Stimulated activated CD4-positive, alpha-beta T cell treated with anti-CD3 and anti-CD28 coated beads, Interleukin-1b, Interleukin-23, amount 100 ng/mL, for 24 hours (primary cell): ENCODE results near the gene PPP1R3C.
A peak's percentile ranks its signal among the peaks of the same experiment; 100 is the strongest.

ENCODE experiments used
- DNase-seq, 4 experiments: peaks; one replicate each; pipeline ENCODE4 v3.0.0-alpha.2; 2020; ENCODE audit warnings: low read depth in 4 of 4, low spot score in 1 of 4

PPP1R3C gene

DNA sequence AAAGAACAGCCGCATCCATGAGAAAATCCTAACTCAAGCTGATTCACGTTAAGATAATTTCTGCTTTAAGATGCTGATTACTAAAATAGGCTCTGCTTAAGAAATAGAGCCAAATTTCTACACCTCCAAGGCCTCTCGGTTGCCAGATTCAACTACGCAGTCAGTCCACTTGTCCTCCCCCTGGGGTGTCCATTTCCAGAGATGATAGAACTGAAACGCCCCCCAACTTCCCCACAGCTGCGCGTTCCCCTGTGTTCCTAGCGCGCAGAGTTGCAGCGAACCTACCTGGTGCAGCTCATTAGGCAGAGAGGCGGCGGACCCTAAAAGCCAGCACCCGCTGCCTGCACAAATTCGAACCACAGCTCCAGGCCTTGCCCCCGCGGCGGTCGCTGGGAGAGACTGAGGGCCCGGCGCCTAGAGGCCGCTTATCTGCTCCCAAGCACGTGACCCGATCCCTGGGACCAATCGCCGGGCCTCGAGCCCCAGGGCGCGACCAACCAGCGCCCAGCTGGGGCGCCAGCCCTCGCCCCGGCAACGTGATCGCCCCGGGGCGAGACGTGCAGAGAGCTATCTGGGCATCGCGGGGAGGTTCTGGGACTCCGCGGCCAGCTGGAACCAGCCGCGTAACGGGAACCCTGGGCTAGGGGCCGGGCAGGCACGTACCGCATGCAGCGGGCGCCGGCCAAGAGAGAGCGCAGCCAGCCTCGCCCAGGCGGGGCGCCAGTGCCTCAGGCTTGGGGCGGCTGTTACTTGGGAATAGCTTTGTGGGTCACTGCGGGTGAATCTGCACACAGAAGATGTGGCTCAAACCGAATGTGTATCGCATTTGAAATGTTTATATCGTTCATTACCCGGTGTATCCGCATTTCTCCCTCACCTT, at the start of gene PPP1R3C:
Gene PPP1R3C, minus strand, starts transcription at position 401 of the 880 bp plus-strand sequence. Its CDS starts 102 bp downstream, at position 299.
- peak in 3 of 4 experiments; percentile 6 to 50 (median 36) for DNase-seq

DNA sequence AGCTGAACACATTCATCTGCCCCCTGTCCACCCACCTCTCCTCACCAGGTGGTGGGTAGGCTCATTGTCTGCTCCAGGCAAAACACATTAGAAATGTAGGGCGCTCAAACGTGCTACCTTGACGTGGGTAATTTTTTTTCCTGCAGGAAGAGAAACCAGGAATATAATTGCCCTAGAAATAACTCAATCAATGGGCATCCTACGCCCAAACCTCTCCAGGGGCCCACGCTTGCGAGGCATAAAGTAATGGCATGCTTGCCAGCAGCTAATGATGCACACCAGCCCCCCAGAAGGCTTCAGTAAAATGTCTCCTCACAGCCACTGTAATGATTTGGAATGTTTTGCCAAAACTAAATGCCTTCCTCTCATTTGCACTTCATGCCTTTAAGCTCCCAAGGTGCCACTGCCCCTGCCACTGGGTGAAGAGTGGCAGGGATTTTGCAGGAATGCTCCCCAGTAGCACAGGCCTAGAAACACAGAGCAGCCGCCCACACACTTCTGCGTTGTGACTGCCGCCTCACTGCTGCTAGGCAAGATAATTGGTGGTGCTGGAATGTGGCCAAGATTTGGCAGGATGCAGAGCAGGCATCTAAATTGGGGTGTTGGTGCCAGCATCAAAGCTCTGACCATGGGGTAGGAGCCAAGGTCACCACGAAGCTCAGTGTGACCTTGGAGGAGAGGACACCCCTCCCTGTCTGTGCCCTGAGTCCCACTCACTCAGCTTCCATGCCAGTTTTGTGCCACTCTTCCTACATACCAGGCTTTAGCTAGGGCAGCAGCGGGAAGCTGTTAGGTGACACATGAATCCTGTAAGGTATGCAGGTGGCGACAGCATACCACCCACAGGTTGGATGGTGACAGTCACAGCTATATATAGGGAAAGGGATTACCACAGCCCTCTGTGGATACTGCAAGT, 48.7 kb upstream of the PPP1R3C start:
- no peak for DNase-seq

DNA sequence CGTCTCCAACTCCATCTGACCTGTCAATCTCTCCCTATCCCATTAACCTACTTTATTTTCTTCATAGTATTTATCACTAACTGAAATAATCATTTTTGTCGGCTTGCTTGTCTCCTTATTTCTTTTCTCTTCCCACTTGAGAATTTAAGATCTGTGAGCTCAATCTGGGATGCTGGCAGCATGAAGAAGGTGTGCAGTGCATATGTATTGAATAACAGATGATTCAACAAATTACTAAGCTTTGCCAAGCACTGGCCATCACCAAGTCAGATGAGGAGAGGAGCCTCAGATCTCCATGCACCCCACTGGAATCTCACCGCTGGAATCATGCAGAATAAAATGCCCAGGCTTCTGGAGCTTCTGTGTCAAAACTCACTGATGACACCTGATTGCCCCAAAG, 47.6 kb upstream of the PPP1R3C start:
- no peak for DNase-seq

DNA sequence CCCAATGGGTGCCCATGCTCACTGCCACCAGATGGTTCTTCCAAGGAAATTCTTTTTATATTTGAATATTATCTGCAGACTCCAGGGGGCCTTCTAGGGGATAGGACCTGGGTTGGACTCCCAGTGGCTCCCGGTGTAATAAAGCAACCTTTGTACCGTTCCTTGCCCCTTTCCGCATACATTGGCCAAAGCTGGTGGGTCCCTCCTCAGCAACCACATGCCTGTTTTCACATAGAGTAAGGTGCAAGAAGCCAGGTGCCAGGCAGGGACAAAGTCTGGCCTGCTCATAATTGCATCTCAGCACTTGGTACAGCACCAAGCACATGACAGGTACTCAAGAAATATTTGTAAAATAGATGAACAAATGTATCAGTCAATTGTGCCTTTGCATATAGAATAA, 46.4 kb upstream of the PPP1R3C start:
- no peak for DNase-seq

DNA sequence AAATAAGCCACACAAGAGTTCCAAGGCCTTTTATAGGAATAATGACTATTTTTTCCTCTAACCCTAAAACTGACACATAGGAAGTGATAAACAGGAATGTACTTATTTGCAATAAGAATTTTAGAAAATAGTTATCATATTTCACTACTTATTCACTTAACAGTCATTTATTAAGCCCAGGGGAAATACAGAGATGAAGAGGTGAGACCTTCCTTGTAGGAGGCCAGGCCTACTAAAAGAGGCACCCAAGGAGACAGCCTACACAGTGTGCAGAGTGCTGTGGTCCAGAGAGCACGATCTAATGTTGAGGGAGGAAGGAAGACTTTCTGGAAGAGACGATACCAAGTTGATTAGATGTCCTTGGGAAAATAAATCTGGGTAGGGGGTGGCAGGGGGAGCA, 45.0 kb upstream of the PPP1R3C start:
- no peak for DNase-seq

DNA sequence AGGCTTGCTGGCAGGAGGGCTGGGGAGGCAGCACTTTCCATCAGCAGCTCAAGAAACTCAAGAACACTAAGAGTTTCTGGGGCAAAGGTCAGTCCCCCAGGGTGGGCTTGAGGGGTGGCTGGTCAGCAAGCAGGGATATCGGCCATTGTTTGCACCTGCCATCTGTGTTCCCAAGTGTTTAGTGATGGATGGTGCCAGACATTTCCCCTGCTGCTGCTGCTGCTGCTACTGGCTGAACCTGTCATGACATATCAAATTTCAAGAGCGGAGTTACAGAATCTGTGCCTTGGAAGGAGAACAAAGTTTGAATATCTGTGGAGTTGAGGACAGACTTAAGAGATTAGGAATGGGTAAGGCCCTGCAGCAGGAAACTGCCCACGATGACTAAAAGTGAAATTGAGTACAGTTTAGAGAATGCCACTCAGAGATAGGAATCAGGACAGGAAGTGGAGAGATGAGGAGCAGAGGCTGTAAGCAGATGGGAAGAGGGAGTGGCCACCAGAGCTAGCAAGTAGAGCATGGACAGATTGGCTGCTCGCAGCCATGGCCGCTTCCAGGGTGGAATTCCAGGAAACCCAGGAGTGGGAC, 39.2 kb upstream of the PPP1R3C start:
- no peak for DNase-seq

DNA sequence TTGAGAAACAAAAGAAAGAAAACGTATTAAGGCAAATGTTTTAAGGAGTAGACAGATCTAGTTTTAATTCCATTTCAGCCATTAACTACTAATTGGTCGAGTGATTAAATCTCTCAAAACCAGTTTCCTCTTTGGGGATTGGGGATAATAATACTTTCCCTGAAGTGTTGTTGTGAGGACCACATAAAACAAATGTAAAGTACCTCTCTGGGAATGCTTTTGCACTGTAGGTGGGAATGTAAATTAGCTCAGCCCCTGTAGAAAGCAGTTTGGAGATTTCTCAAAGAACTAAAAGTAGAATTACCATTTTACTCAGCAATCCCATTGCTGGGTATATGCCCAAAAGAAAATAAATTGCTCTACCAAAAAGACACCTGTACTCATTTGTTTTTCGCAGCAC, 36.0 kb upstream of the PPP1R3C start:
- no peak for DNase-seq

DNA sequence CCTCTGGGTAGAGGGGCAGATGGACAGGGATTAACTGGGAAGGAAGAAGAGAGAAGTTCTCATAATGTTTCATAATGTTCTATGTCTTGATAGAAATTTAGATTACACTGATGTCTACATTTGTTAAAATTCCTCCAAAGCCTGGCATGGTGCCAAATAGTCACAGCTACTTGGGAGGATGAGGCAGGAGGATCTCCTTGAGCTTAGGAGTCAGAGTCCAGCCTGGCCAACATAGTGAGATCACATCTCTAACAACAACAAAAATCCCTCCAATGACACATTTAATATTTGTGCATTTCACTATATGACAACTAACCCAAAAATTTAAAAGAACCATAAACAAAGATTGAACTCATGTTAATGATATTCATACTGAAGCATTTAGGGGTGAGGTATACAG, 33.0 kb upstream of the PPP1R3C start:
- DNase-seq = no peak

DNA sequence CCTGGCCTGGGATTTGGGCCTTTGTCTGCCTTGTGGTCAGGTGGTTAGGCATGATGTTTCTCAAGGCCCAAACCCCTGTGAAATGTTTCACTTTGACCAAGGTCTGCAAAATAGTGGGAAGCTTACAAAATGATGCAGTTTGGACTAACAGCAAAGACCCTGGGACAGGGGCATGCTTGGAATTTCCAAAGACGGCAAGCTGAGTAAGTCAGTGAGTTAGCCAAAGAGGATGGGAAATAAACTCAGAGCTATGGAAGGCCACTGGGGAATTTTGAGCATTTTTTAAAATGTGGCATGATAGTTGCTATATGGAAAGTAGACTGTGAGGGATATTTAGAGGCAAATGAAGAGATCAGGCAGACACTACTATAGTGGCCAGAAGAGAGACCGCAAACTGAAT, 31.6 kb upstream of the PPP1R3C start:
- DNase-seq = no peak

DNA sequence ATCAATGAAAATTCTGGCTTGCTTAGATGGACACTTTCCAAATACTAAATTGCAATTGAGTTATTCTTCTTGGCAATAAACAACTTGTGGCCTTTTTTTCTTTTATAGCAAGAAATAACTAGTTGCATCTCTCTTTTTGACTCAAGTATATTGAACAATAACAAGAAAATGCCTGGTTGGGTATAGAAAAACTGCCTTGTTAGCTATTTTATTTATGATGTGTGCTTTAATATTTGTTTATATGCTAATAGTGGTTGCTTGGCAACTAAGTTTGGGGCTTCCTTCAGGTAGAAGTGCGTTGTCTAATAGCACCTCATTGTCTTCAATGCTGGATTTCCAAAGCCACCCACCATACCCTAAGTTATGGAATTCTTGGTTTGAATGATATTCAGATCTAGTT, 30.1 kb upstream of the PPP1R3C start:
- DNase-seq = no peak

DNA sequence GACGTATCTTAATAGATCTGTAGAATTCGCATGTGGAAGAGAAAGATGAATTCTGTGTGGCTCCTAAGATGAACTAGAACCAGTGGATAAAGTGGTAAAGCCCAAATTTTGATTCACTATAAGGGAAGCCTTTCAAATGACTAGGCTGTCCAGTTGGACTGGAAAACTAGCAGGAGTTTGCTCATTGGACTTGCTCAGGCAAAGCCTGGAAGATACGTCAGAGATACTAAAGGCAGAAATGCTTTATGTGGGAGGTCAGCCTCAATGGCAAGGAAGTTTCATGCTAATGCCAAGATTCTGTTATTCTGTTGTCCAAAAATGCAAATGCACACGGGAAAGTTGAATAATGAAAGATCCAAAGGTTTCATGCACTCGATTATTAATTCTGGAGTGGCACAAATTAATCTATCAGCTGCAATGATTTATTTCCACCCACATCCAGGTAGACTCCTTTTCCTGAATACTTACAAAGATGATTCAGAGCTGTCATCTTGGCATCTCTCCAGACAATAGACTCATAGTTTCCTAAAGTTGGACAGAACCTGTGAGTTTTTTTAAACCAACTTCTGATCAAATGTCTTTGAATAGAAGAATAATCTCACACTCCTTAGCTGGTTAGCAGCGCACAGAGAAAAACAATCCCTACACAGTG, 20.5 kb upstream of the PPP1R3C start:
- no peak for DNase-seq

DNA sequence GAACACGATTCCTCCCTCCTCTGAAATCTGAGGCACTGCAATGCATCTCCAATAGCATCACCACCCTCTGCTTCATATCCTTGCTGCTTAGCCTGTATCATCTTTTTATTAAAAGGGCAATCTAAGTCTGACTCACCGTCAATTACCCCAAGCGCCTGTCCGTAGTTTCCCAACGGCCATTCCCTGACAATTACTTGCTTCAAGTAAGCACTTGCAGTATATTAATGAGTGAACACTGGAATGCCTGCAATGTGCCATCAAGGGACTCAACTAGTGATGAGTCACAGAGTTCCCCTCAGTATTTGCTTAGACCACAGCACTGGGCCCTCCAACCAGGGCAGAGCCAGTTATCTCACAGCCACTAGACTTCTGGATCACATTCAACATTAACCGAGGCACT, 19.5 kb upstream of the PPP1R3C start:
- DNase-seq = no peak

DNA sequence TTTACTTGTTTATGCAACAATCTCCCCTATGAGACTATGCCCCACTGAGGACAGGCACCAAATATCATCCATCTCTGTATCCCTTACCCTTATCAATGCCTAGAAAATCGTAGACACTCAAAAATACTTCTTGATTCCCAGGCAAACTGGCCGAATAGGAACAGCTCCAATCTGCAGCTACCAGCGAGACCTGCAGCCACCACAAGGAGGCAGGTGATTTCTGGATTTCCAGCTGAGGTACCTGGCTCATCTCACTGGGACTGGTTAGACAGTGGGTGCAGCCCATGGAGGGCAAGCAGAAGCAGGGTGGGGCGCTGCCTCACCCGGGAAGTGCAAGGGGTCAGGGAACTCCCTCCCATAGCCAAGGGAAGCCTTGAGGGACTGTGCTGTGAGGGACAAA, 10.8 kb upstream of the PPP1R3C start:
- DNase-seq = no peak

DNA sequence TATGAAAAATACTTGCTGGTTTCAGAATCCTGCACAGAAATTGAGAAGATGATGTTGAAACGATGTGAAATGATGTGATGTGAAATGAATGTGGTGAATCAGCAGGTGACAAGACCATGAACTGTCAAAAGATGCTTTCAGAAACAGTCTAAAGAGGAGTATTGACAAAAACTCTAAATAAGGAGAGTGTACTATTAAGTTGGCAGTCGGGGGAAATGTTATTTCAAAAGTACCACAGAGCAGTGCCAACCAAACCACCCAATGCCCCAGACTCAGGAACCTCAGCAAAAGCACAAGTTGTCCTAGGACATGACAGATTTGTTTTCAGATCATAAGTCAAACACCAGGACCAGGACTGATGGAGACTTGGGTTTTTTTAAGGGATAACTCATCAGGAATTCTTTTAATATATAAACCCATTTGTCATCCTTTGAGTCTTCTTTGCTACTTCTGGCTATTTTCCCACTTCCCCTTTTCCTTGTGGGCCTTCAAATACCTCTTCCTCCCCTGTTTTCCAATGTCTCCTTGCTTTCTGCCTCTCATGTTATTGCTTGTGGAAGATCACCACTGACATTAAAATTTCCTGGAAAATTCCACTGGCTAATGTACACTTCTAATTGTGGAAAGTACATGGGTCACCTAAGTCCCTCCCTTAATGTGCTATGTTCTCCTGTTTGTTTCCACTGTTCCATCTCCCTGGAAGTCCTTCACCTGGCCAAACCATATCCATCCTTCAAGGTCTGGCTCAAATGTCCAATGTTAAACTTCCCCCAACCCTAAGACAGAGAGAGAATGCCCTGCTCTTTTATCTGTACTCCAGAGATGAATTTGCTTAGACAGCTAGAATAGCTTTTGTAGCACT, 10.2 kb upstream of the PPP1R3C start:
- no peak for DNase-seq

DNA sequence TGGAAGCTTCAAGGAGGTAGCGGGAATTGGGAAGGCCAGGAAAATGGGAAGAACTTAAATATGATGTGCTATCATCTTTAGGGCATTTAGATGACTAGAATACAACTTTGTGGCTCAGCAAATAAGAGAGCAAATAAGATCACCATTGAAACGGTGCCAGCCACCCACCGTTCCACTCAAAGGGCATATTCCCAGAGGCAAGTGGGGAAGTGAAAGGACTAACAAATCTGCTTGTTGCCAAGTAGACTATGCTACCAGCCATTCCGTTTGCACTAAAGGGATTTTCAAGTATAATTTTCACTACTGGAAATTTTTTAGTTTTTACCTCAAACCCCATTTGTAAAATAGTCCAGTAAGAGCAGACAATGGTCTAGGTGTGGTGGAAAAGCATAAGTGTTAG, 4.0 kb upstream of the PPP1R3C start:
- no peak for DNase-seq

DNA sequence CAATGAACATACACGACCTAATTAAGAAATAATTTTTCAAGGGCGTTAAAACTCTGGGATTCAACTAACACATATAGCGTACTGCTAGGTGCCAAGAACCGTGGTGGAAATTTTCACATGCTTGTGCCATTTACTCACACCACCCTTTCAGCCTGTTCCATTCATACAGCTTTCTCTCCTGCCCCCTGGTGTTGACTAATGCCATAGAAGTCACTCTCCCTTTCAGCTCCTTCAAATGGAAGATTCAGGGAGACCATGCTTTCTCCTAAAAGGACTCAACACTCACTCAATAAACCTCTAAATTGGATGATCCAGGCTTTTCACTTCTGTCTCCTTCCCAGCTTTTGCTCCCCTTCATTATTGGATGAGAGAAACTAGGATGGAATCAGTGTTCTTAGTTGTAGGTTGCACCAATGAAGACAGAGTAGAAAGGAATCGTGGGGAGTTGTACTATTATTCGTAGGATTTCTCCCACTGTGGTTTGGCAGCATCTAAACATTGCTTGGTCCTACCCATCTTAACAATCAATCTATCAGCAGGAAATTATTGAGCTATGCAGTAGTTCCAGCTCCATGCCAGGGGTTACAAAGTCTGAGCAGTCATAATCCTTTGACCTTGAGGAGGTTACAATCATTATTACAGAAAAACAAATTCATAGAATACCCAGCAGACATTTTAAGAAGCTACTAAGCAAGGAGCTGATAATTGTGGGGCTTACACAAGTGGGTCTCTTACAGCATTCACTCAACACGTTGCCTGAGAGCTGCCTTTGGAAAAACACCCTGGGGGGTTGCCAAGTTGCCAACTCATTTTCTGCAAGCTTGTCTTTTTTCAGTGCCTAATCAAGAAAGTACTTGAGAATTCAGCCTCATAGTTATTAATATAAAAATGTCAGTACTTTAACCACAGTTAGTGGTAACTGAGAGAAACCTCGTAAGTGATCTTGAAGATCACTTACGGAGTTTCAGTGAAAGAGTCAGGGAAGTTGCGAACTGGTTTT, 2.8 kb upstream of the PPP1R3C start:
- peak in 3 of 4 experiments; percentile 7 to 24 (median 13) for DNase-seq

DNA sequence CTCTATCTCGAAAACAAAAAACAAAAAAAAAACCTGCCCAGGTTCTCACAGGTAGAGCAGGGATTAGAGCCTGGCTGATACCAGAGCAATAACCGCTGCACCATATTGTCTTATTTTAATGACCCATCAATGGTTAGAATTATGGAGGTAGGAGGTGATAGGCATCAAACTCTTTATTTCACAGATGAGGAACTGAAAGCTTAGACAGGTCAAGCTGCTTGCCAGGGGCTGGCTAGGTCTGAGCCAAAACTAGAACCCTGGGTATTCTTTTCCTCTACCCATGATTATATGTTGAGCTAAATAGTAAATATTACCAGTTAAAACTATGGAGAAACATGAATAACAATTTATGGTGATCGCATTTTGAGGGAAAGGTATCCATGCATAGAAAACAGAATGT, 2.0 kb upstream of the PPP1R3C start:
- DNase-seq = no peak

DNA sequence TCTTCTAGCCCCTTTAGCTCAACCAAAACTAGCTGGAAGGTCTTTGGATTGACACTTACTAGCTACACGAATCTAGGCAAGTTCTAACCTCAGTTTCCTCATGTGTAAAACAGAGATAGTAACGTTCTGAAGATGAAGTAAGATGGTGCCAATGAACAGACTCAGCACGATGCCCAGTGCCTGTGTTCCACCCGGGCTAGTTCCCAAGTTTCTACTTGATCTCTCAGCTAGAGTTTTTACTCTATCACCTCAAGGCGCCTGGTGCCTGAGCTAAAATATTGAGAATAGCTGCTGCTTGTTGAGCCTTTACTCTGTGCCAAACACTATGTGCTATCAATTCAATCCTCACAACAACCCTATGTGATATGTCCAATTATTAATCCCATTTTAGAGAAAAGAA, 1.4 kb upstream of the PPP1R3C start:
- DNase-seq = no peak

DNA sequence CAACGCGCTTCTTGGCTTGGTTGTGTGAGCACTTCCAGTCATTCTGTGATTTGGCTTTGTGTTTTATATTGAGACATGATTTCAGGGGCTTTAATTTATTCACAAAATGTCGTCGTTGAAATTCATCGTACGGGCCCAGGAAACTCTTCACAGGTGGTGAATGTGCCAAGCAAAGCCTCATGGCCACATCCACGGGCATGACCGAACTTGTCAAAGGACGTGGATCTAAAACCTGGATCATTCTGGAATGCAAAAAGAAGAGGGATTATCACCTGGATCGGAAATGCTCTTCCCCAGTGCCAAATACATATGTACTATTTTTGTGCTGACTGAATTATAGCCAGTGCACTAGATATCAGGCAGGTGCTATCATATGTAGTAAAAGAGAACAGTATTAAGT, 2.2 kb downstream of the PPP1R3C start:
- no peak for DNase-seq
